CD4-positive, alpha-beta T cell treated with Interferon alpha-2 for 1 hour (primary cell): ENCODE data around the gene SIGLEC7.

Experiments
- DNase-seq, 2 donors: peaks; one replicate each; pipeline ENCODE4 v3.0.0-alpha.2; 2020 to 2022

Gene SIGLEC7

DNA sequence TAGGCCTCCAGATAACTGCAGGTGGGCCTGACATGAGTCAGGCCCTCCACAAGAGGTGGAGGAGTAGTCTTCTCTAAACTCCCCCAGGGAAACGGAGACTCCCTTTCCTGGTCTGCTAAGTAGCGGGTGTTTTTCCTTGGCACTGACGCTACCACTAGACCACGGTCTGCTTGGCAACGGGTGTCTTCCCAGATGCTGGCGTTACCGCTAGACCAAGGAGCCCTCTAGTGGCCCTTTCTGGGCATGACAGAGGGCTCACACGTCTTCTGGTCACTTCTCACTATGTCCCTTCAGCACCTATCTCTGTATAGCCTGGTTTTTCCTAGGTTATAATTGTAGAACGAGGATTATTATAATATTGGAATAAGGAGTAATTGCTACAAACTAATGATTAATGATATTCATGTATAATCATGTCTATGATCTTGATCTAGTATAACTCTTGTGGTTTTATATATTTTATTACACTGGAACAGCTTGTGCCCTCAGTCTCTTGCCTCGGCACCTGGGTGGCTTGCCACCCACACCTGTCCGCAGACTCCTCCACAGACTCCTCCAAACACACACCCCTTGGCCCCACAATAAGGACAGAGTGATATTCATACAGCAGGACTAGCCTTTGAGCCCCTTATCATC is 27.3 kb downstream of the SIGLEC7 start:
- peak; percentile 67 to 71 for DNase-seq

DNA sequence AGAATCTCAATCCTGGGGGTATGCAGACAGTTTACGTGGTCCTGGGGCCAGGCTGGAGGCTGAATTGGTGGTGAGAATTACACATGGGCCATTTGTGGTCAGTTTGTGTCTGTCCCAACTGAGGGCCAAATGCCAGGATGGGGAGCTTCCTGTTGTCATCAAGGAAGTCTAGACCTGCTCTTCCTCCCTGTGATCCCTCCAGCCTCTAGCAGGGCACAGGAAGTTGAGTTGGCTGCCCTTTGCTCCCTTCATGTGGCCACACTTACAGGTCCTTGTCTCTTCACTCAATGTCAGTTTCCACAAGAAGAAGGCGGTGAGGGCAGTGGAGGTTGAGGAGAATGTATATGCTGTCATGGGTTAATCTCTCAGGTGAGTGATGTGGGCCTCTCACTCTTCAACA is 30.1 kb downstream of the SIGLEC7 start:
- DNase-seq, result no peak

DNA sequence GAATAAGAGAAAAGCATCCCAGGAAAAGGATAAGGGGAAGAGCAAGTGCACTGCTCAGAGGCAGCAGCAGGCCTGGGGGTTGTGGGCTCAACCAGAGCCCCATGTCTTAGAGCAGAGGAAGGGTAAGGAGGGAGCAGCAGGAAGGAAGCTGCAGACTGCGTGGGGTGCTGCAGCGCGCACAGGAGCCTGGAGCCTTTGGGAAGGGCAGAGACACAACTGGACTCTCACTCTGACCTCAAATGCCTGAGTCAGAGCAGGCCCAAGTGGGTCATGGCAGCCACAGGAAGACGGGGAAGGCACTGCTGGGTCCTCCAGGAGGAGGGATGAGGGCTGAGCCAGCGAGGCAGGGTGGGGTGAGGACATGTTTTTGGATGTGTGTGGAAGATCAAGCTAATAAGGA is 31.6 kb downstream of the SIGLEC7 start:
- DNase-seq, result no peak

DNA sequence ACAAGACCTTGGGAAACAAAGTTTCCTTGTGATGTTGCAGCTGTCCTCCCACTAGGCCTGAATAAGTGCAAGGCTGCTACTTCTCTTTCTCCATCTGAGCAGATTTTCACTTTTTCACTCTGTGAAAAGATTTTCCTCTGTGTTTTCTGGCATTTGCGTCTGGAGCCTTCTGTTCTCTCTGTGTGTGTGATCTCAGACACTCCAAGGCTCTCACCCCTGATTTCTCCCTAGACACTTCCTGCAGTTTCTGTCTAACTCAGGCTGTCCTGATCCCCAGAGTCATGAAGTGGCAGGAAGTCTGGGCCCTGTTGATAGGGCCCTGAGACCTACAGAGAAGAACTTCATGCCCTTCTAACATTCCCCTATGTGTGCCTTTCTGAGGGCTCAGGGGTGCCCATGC is 37.2 kb downstream of the SIGLEC7 start:
- no peak for DNase-seq

DNA sequence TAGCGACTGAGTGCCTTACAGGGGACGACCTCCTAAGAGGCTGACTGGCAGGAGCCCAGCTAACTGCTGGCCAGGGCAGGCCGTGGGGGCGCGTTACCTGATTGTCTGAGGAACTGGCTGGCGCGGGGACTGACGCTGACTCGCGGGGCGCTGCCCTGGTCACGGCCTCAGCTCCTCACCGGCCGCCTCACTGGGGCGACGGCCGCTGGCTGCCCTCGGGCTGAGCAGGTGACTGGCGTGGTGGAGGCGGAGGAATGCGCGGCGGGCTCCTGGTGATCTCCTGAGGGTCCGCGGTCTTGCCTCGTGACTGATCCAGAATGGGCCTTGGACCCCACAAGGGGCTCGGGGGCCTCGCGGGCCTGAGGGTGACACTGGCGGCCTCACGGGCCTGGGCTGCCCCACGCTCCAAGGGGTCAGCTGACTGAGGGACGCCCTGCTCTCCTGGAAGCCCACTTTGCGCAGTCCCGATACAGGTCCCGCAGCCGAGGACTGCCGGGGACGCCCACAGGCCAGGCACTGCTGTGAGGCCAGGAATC is 39.3 kb downstream of the SIGLEC7 start:
- DNase-seq, result no peak

DNA sequence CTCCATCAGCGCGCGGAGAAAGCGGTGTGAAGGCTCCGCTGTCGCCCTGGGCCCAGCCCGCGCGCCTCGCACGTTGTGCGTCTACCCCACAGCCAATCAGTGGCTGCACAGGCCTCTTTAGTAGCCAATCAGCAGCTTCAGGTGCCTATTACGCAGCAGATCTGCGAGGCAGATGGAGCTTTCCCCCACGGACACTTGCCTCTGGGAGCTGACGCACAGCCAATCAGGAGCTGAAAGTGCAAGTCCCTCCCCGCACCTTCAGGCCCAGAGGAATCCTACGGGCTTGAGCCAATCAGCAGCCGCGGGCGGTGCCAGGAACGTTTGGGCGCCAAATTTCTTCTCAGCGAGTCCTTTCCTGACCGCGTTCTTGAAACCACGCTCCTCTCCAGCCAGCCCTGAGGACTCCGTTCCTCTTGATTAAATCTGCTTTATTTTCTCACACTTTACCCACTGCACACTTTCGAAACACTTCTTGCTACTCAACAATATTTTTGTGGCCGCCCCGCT is 39.9 kb downstream of the SIGLEC7 start:
- DNase-seq, result peak in 1 of 2 donors; percentile 33

DNA sequence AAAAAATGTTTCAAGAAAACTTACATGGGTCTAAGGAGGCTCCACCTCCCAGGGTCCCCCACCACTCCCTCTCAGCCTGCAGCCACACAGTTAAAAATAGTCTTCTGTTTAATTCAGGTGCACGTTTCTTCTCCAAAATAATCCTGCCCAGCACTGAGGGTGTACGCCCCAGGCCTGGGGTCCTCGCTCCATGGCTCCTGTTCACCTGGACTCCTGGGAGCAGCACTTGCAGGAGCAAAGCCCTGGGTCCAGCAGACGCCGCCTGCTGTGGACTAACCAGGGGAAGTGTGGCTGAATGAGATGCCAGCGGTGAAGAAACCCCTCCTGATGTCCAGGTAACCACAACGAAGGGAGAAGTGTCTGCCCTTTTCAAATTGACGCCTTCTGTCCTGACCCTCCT is 41.5 kb downstream of the SIGLEC7 start:
- DNase-seq, result no peak

DNA sequence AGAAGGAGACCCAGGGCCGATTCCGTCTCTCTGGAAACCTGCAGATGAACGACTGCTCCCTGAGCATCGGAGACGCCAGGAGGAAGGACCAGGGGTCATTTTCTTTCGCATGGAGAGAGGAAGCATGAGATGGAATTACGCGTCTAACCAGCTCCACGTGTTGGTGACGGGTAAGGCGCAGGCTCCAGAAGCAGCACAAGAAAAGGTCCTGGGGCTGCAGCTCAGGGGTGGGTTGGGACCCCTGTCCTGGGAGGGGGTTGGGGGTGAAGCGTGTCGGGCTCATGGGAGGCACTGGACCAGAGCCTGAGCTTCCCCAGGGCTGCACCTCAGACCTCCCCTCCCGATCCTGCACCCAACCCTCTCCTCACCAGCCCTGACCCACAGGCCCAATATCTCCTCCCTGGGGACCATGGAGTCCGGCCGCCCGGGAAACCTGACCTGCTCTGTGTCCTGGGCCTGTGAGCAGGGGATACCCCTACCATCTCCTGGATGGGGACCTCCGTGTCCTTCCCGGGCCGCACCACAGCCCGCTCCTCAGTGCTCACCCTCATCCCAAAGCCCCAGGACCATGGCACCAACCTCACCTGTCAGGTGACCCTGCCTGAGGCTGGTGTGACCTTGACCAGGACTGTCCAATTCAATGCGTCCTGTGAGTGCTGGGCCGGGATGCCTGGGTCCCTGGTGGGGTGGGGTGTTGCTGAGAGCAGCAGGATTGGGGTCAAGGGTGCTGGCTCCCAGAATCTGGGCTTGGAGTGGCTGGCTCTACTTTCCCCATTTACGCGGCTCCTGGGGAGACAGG is 43.2 kb downstream of the SIGLEC7 start:
- no peak for DNase-seq

DNA sequence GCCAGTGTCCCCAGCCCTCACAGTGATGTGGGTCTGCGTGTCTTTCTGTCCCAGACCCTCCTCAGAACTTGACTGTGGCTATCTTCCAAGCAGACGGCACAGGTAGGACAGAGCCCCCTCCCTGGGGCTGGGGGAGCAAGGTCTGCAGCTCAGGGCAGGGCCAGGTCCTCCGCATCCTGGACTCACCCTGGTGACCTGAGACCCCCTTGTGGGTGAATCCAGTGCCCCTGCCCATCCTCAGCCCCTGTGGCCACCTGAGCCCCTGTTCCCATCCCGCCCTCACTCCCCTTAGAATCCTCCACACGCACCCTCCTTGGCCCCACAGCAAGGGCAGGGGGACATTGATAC is 43.7 kb downstream of the SIGLEC7 start:
- no peak for DNase-seq

DNA sequence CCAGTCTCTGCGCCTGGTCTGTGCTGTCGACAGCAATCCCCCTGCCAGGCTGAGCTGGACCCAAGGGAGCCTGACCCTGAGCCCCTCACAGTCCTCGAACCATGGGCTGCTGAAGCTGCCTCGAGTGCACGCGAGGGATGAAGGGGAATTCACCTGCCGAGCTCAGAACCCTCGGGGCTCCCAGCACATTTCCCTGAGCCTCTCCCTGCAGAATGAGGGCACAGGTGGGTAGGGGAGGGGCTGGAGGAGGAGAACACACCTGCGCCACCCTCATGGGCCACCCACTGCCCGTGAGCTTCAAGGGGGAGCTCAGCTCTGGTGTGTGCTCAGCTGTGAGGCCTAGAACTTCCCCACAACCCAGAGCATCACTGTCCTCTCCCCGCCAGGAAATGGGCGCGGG is 44.2 kb downstream of the SIGLEC7 start:
- DNase-seq, result no peak

DNA sequence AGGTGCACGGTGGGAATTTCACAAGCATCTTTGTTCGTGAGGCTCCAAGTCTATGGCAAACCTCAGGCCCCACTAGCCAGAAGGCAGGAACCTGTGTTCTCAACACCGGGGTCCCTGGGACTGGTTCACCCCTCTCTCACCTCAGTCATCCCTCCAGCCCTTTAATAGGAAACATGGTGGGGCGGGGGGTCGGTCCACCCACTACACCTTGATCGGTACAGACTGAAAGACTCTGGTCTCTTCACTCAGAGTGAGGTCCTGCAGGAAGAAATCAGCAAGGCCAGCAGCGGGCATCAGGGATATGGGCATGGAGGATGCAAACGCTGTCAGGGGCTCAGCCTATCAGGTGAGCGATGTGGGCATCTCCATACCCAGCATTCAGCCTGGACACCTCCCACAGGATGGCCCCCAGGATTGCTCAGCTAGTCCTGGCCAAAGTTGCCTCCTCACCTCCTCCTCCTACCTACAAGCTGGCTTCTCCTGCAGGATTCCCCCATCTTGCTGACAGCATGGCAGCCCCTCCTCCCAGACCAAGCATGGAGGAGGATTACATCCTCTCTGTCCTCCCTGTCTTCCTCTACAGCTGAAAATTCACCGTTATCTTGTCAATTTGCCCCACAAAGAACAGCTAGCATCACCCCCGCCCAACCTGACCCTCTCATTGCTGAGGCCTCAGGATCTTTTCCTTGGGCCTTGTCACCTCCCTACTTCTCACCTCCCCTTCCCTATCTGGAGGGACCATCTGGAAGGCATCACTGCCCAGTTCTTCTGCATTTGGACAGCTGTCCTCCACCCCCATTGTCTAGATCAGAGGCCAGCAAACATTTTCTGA is 45.5 kb downstream of the SIGLEC7 start:
- DNase-seq, result no peak

DNA sequence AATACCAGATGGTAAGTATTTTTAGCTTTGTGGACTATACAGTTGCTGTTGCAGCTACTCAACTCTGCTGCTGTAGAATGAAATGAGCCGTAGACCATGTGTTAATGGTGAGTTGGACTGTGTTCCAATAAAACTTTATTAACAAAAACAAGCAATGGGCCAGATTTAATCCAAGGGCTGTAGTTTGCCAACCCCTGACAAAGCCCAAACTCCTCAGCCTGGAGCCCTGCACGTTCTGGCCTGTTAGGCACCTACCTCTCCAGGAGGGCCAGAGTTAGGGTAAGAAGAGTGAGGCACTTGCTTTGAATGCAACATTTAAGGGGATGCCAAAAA is 46.1 kb downstream of the SIGLEC7 start:
- no peak for DNase-seq

DNA sequence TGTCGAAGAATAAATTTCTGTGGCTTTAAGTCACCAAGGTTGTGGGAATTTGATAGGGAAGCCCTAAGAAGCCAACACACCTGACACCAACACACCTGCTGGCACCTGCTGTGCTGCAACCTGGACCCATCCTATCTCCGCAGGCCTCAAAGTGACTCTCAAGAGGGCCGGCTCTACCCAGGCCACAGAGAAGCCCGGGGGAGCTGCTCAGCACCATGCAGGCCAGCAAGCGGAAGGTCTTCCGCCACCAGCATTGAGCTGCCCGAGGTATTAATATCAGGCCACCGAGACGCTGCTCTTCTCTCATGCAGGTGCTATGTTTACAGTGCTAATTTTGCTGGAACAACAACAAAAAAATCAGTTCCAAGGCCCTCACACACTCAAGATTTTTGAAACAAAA is 50.6 kb downstream of the SIGLEC7 start:
- DNase-seq, result no peak

DNA sequence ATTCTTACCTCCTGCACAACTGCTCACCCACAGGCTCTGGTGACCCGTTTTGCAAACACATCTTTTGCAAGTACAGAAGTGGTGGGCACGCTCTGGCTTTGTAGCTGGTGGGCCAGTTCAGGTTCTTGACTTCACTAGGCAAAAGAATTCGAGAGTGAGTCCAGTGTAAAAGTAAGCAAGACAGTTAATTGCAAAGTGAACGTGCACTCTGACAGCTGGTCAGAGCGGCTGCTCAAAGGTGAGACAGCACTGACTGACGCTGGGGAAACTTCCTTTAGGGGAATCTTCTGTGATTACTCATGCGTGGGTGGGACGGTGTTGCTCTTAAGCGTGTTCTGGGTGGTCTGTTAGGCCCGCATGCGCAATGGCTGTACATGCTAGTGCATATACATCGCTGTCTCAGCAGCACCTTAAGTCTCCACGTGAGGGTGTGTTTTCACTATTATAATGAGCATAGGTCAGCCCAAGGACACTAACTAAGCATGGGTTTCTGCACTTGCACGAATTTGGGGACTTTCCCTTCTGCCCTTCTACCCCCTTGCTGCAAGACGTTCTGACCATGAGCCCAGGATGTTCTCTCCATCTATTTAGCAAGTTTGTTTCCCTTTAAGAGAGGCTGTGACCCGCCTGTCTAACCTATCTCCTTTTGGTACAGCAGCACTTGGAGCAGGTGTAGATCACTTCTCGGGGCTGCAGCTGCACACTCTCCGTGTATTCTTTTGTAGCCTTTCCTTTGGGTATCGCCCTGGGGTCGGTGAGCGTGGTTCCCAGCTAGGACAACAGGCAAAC is 52.6 kb downstream of the SIGLEC7 start:
- DNase-seq, result peak in 1 of 2 donors; percentile 8

DNA sequence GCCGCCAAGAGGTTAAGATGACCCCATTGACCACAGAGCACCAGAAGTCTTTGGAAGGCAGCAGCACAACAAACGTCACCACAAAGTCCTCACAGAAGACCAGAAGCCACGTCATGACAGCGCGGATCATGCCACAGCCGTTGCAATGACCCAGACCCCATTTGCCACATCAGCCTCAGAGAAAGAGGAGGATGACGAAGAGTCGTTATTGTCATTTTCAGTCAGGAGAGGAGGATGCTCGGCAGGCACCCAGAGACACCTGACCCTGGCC is 53.1 kb downstream of the SIGLEC7 start:
- DNase-seq, result no peak

DNA sequence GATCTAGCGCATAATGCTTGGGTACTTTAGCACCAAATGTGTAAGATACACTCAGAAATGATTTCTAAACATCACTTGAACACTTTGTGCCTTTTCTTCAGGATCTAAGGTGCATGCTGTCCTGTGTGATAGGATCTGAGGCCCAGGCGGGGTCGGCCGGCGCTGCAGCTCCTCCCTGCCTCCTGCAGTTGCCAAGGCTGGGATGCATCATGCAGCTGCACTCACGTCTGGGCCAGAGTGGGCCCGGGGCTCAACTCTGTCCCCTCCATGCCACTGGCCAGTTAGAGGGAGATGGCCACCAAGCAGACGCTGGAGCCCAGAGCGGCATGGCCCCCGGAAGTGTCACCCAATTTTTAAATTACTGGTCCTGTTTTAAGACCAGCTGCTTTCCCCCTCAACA is 53.5 kb downstream of the SIGLEC7 start:
- no peak for DNase-seq

DNA sequence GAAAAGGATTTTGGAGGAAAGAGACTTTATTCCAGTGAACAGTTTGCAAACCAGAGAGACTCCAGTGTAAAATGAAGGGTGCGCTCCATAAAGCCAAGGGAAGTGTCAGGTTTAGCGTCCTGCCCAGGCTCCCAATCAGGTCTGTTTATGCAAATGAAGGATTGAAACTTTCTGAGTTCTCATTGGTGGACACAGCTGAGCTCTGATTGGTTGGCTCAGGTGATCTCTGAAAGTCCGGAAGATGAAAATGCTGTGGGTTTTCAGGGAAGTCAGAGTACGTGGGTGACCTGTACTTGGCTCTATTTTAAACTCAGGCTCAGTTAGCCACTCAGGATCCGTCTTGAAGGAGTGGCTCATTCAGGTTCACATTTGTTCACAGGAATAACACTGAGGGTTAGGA is 54.1 kb downstream of the SIGLEC7 start:
- DNase-seq, result no peak

DNA sequence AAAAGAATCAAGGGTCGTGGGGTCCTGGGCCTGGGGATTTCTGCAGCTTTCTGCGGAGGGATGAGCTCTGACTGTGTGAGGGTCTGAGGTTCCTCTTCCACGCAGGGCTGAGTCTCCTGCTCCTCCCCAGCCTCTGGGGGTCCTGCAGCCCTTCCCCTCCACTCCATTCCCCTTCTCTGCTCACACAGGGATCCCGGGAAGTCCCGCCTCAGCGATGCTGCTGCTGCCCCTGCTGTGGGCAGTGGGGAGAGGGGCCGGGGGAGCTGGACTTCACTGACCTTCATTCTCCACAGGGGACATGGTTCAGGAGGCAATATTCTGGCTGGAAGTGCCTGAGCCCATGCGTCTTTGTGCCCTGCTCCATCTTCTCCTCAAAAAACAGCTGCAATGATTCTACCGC is 56.5 kb downstream of the SIGLEC7 start:
- DNase-seq, result no peak

DNA sequence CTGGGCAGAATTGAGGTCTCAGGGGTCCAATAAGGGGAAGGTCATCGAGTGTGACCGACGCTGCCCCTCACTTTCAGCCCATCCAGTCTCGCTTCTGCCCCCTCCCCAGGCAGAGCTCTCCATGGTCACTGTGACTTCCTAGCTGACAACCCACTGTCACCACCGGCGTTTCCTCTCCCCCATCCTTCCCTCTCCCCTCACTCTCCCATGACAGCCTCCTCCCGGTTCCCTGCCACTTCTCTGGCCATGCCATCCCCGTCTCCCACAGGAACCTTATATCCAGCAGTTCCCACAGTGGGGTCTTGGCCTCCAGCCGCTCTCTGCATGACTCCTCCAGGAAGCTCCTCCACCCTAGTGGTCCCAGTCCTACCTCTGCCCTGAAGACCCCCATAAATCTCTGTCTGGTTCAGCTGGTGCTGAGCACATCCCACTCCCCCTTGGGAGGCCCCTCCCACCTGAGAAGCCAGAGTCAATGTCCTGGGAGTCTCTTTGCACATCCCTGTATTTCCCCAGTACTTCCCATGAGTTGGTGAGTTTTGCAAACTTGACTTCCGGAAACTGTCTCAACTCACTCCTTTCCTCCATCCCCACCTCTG is 58.1 kb downstream of the SIGLEC7 start:
- DNase-seq, result no peak

DNA sequence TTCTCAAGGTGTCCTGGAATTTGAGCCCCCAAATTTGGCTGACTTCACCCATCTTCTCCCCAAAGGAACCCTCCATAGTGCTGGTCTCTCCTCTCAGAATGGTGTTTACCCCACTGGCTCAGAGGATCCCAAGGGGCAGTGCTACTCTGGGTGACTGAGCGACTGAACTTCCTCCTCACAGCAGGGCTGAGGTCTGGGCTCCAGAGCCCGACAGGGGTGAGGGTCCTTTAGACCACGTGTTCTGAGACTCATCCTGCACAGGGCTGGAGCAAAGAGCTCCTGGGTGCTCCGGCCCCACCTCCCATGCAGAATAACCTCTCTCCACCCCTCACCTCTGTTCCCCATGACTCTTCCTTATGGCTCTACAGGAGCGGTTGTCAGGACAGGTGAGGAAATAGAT is 59.6 kb downstream of the SIGLEC7 start:
- DNase-seq, result no peak
